Tibial artery (tissue), 4 donors: ENCODE data around the gene RFC1.
A peak's percentile ranks its signal among the peaks of the same experiment; 100 is the strongest.

ENCODE experiments used
- DNase-seq, 2 donors: peaks; one replicate each; pipeline ENCODE4 v3.0.0-alpha.2; 2019
- H3K27ac ChIP-seq, 2 donors: fragments of 200-600 bp; sonication (generic) in 1 of 2; 1 replicate in 1 of 2; 2 replicates in 1 of 2; pipeline ENCODE4 v1.5.1; 2018 to 2019; ENCODE audit warnings: mild to moderate bottlenecking in 1 of 2
- H3K27me3 ChIP-seq, 2 donors: fragments of 200-600 bp; sonication (generic) in 1 of 2; one replicate each; pipeline versions ENCODE4 v1.5.1 to v1.6.0; 2016 to 2019
- H3K36me3 ChIP-seq, 3 donors: fragments of 200-600 bp; sonication (generic) in 2 of 3; one replicate each; pipeline ENCODE4 v1.5.1; 2016 to 2019; ENCODE audit warnings: mild to moderate bottlenecking in 2 of 3
- H3K4me1 ChIP-seq, 4 donors: fragments of 200-600 bp; sonication (generic) in 2 of 4; 1 replicate in 3 of 4; 2 replicates in 1 of 4; pipeline ENCODE4 v1.5.1; 2016 to 2019
- H3K4me3 ChIP-seq, 2 donors: fragments of 200-600 bp; sonication (generic) in 1 of 2; 1 replicate in 1 of 2; 2 replicates in 1 of 2; pipeline ENCODE4 v1.5.1; 2018 to 2019; ENCODE audit warnings: mild to moderate bottlenecking in 2 of 2
- H3K9me3 ChIP-seq, 3 donors: fragments of 200-600 bp; sonication (generic) in 1 of 3; one replicate each; pipeline ENCODE4 v1.5.1; 2016 to 2019
- CTCF ChIP-seq, 2 experiments: fragments of 200-600 bp in 1 of 2; fragments of 450-650 bp in 1 of 2; IDR thresholded peaks; one replicate each; pipeline ENCODE4 v1.5.1; 2017 to 2019; ENCODE audit warnings: antibody characterized with exemption in 2 of 2, mild to moderate bottlenecking in 1 of 2, moderate library complexity in 1 of 2
- intact Hi-C: fragments of 100-400 bp; cut with DNase I; formaldehyde crosslinking; loops from one replicate; pipeline ENCODE4 v1.15.0; 2023; ENCODE audit warnings: low total_unique reads

The RFC1 gene

GRCh38 chr4:39274503-39274902 is 91.7 kb downstream of the RFC1 start:
- Histone ChIP-seq H3K36me3 (peaks cover 64 to 98% (median 84%) of the 10 kb centered on the region in 3 donors), H3K4me1 (no peaks in the 10 kb centered on the region), H3K27ac (no peak overlapping the region), H3K27me3 (no peaks in the 10 kb centered on the region), H3K9me3 (no peaks in the 10 kb centered on the region), H3K4me3 (no peak overlapping the region)
- no peak for TF ChIP-seq CTCF (IDR thresholded peaks at IDR 0.05)
- DNase-seq, result no peak
- intact Hi-C loops, result no loop called here

GRCh38 chr4:39263895-39264294 is 102.3 kb downstream of the RFC1 start:
- intact Hi-C loops, result no loop called here
- Histone ChIP-seq H3K4me1 (no peaks in the 10 kb centered on the region), H3K4me3 (no peak overlapping the region), H3K9me3 (no peaks in the 10 kb centered on the region), H3K27ac (no peak overlapping the region), H3K36me3 (peaks cover 18 to 70% (median 48%) of the 10 kb centered on the region in 3 donors), H3K27me3 (no peaks in the 10 kb centered on the region)
- no peak for TF ChIP-seq CTCF (IDR thresholded peaks at IDR 0.05)
- DNase-seq, result no peak

- TF ChIP-seq CTCF (IDR thresholded peaks at IDR 0.05), result no peak
- Histone ChIP-seq H3K9me3 (no peaks in the 10 kb centered on the region), H3K4me1 (peaks cover 0 to 23% (median 14%) of the 10 kb centered on the region in 4 donors), H3K4me3 (no peak overlapping the region), H3K27ac (no peak overlapping the region), H3K27me3 (no peaks in the 10 kb centered on the region), H3K36me3 (peaks cover 0 to 63% (median 23%) of the 10 kb centered on the region in 3 donors)
- no peak for DNase-seq
- intact Hi-C loops, result no loop called here
Measured at GRCh38 chr4:39259571-39260330, 106.4 kb downstream of the RFC1 start.

GRCh38 chr4:39256436-39256835 is 109.7 kb downstream of the RFC1 start:
- H3K9me3 ChIP-seq, result no peaks in the 10 kb centered on the region
- H3K36me3 ChIP-seq, result peaks cover 0 to 38% (median 18%) of the 10 kb centered on the region in 3 donors
- peaks cover 0 to 23% (median 14%) of the 10 kb centered on the region in 4 donors for H3K4me1 ChIP-seq
- no peak overlapping the region for H3K4me3 ChIP-seq
- DNase-seq, result no peak
- H3K27me3 ChIP-seq, result no peaks in the 10 kb centered on the region
- intact Hi-C loops, result no loop called here
- TF ChIP-seq CTCF (IDR thresholded peaks at IDR 0.05), result no peak
- H3K27ac ChIP-seq, result peak overlapping the region; percentile 64 to 70

GRCh38 chr4:39255871-39256270 is 110.3 kb downstream of the RFC1 start:
- no peak overlapping the region for H3K4me3 ChIP-seq
- no peak for DNase-seq
- peaks cover 0 to 37% (median 12%) of the 10 kb centered on the region in 3 donors for H3K36me3 ChIP-seq
- peaks cover 0 to 23% (median 14%) of the 10 kb centered on the region in 4 donors for H3K4me1 ChIP-seq
- peak overlapping the region; percentile 64 to 70 for H3K27ac ChIP-seq
- TF ChIP-seq CTCF (IDR thresholded peaks at IDR 0.05), result no peak
- no peaks in the 10 kb centered on the region for H3K9me3 ChIP-seq
- intact Hi-C loops, result no loop called here
- no peaks in the 10 kb centered on the region for H3K27me3 ChIP-seq
